IPS-NIHi11 (cell line): Measurements from ENCODE around the gene TRIM9.
"Not testable (repeated sequence)": the region's sequence is repeated elsewhere in the genome, so short reads cannot be mapped to it uniquely, and the experiment has no call there.

ENCODE experiments used
- DNase-seq: peaks from one replicate; pipeline ENCODE4 v3.0.0; 2012; ENCODE audit warnings: mixed read lengths, low spot score

TRIM9 gene

DNA sequence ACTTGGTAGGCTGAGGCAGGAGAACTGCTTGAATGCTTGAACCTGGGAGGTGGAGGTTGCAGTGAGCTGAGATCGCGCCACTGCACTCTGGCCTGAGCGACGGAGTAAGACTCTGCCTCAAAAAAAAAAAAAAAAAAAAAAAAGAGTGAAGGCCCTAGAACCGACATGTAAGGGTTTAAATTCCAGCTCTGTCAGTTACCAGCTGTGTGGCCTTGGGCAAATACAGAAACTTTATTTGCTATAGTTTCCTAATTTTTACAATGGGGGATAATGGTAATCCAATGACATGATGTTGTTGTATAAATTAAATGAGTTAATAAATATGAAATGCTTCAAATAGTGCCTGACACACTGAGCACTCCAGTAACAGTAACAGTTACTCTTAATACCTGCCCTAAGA is 131.0 kb downstream of the TRIM9 start:
- DNase-seq: no peak

- no peak for DNase-seq
Observed at GRCh38 chr14:50961605-50962221, 133.2 kb downstream of the TRIM9 start.

DNA sequence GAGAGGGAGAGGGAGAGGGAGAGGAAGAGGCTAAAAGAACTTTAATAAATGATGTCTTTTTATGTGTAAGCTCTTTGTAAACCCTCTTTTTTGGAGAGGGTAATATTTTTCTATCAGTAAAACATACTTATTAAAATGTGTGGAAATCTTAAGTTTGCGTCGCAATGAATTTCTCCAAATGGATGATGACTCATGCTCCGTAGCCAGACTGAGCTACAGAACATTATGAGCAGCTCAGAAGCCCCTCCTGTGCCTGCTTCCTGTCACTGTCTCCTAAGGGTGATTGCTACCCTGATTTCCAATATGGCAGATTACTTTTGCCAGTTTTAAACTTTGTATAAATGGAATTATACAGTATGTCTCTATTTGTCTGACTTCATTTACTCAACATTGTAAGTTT is 137.6 kb downstream of the TRIM9 start:
- no peak for DNase-seq

DNA sequence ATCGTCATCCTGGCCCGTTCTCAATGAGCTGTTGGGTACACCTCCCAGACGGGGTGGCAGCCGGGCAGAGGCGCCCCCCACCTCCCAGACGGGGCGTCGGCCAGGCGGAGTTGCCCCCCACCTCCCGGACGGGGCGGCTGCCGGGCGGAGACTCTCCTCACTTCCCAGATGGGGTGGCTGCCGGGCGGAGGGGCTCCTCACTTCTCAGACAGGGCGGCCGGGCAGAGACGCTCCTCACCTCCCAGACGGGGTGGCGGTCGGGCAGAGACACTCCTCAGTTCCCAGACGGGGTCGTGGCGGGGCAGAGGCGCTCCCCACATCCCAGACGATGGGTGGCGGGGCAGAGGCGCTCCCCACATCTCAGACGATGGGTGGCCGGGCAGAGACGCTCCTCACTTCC is 138.5 kb downstream of the TRIM9 start:
- DNase-seq: not testable (repeated sequence)

DNA sequence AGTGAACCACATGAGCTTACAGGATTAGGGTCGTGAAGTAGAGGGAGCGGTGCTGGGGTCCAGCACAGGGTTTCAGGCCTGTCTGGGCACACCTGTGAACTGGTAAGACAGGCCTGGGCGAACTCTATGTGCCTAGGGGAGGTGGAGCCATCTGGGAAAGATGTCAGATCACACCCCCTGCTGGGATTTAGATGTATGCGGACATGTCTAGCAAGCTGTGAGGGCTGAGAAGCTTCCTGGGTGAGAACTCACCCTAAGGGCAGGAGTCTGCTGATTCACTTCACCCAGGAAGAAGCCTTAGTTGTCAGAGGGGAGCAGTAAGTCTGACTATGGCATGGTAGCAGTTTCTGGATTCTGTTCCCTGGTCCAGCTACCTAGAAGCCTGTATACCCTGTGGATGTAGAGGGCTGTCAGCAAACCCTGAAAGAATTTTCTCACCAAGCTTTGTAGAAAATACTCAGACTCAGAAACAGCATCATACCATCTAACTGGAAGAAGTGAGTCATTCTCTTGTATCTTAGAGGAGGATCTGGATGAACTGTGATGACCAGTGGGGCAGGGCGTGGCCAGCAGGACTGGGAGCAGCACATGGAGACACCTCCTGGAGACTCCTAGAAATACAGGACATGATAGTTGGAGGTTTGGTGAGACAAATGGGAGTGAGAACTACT is 139.4 kb downstream of the TRIM9 start:
- peak; percentile 61 for DNase-seq

- DNase-seq: peak; percentile 31
Observed at GRCh38 chr14:50954811-50955372, 140.0 kb downstream of the TRIM9 start.

DNA sequence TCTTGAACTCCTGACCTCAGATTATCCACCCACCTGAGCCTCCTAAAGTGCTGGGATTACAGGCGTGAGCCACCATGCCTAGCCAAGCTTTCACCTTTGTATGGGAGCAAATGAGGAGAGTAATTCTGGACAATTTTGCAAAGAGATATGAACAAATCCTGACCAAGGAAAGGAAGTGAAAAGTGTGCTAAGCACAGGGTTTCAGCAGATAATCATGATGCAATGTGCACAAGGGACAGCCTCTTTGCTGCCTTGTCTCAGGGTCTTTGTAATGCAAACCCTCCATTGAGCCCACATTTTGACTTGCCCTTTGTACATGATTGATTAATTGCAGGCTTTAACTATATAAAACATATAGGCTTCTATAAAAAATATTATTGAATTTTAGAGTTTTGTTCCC is 141.4 kb downstream of the TRIM9 start:
- no peak for DNase-seq

DNA sequence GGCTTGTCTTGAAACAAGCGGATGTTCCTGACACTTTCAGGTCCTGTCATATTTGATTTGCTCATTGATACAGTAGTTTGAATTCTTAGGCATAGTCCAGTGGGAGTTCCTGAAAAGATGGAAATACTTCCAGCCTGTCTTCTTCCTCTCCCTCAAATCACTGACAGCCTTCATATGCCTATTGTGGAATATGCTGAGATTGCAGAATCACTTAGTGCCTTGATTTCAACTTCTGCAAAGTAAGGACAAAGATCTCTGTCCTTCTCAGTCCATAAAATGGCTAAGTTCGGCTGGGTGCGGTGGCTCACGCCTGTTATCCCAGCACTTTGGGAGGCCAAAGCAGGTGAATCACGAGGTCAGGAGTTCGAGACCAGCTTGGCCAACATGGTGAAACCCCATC is 143.9 kb downstream of the TRIM9 start:
- DNase-seq: no peak

DNA sequence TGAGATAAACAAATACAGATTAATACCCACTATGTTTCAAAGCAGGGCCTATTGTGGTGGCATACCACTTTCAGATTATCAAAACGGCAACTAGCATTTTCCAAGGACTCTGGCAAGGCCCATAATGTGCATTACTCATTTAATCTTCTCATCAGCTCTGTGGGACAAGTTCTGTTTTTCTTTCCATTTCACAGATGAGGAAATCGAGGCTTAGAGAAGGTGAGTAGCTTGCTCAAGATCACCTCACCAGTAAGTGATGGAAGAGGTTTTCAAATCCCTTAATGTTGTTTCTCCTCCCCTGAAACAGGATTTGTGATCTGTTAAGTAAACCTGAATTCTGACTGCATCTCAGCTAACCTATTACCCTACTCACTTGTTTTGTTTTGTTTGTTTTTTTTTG is 146.7 kb downstream of the TRIM9 start:
- DNase-seq: no peak

- no peak for DNase-seq
Observed at GRCh38 chr14:50947446-50947845, 147.5 kb downstream of the TRIM9 start.

GRCh38 chr14:50946234-50946935 is 148.5 kb downstream of the TRIM9 start:
- no peak for DNase-seq

- no peak for DNase-seq
Observed at GRCh38 chr14:50944647-50945413, 150.1 kb downstream of the TRIM9 start.

GRCh38 chr14:50943943-50944646 is 150.8 kb downstream of the TRIM9 start, which contains the start of gene PYGL:
Gene PYGL, minus strand, starts transcription at chr14:50944483. Its CDS starts 80 bp downstream, at chr14:50944403.
- peak; percentile 90 for DNase-seq

DNA sequence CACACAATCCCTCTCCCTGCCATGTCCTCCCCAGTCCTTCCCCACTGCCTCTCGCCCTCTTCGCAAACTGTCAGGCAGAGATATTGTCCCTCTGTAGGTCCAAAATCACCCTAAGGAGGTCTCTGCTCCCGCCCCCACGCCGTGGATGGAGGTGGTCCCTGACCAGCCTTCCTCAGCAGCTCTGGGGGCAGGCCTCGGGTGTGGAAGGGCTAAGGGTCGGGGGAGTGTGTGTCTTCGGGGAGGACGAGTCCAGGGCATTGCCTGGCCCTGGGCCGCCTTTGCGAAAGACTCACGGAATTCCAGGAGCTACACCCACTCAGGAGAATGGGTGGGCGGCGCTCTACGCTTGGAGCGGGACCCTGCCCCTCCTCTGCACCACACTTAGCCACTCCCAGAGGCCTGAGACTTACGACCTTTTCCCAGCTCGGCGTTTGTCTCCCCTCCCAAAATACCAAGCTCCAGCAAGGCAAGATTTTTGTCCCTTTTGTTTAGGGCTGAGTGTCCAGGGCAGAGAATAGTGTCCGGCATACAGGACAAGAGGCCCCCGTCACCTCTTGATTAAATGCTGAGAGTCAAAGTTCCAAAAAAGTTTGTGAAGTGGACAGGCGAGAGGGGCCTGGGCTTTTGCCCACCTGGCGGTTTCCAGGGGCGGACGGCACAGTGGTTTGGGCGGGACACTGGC is 151.5 kb downstream of the TRIM9 start:
- DNase-seq: peak; percentile 56

DNA sequence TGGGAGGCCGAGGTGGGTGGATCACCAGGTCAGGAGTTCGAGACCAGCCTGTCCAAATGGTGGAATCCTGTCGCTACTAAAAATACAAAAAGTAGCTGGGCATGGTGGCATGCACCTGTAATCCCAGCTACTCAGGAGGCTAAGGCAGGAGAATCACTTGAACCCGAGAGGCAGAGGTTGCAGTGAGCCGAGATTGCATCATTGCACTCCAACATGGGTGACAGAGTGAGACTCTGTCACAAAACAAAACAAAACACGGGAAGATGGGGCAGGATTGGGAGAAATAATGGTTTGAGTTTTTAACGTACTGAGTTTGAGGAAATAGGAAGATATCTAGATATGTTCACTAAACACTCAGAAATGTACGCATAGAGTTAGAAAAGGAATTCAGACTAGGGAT is 153.3 kb downstream of the TRIM9 start:
- DNase-seq: not testable (repeated sequence)

- DNase-seq: no peak
Observed at GRCh38 chr14:50941151-50941550, 153.8 kb downstream of the TRIM9 start.

DNA sequence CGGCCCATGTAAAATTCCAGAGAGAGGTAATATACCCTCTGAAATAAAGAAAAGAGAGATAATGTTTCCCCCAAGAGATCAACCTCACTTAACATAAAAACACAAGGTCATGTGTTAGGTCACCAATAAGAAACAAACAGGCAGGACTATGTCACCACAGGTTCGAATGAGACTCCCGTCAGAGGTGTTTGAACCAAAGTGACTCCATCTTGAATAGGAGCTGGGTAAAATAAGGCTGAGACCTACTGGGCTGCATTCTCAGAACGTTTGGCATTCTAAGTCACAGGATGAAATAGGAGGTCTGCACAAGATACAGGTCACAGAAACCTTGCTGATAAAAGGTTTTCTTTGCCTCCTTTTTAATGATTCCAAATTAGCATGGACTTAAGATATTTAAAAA is 157.1 kb downstream of the TRIM9 start:
- no peak for DNase-seq

GRCh38 chr14:50937325-50937724 is 157.6 kb downstream of the TRIM9 start:
- no peak for DNase-seq

- DNase-seq: no peak
Observed at GRCh38 chr14:50936882-50937281, 158.0 kb downstream of the TRIM9 start.

DNA sequence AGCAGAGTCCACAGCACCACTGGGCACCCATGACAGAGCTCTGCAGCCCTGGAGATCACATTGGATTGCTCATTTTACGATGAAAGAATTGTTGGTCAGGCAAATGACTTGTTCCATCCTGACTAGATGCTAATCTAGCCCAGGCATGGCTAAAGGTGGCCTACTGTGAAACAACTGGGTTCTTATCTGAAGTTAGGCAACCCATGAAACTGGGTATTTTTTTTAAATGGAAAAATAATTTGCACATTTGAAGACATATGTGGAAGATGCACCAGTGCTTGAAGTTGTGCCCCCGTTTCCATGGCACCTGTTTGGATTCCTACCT is 158.9 kb downstream of the TRIM9 start:
- no peak for DNase-seq
